HCT116 (cell line): ENCODE results near the gene PPP1R1B. TPM values are rescaled to one million over a fixed set of nuclear protein-coding genes. Genes with fewer than 3 reads are reported as not detected.
A peak's percentile ranks its signal among the peaks of the same experiment; 100 is the strongest.

Source experiments
- ATAC-seq: fragments of 200-7000 bp; cut with Tn5 transposase; 2 replicates; pipeline ENCODE4 v1.9.1; 2020; ENCODE audit warnings: mild to moderate bottlenecking, moderate library complexity
- BruUV-seq: library from RNA; stranded (reverse); fragments of 400-500 nt; replicated peaks from 2 replicates; lab custom pipeline; 2021; lab: Mats Ljungman, UMichigan
- CTCF ChIA-PET: fragments of 300-600 bp; sonication (Branson Sonifier 250); formaldehyde crosslinking; loops from one replicate; lab custom pipeline; 2021; ENCODE audit warnings: antibody characterized with exemption; lab: Charles Lee
- POLR2A ChIA-PET: fragments of 300-600, 350-600 bp; sonication (Branson Sonifier 250); formaldehyde crosslinking; loops from one replicate; lab custom pipeline; 2021; ENCODE audit warnings: antibody characterized with exemption; lab: Charles Lee
- RAD21 ChIA-PET, 2 experiments: fragments of 300-600 bp; sonication (Branson Sonifier 250); formaldehyde crosslinking; loops; one replicate each; lab custom pipeline; 2023; ENCODE audit warnings: low total read pairs in 2 of 2; ENCODE audit not compliant: uncharacterized antibody in 2 of 2, unreplicated experiment in 2 of 2, low non-redundant PET in 1 of 2; lab: Charles Lee
- DNase-seq: peaks from one replicate; pipeline ENCODE4 v3.0.0-alpha.2; 2010; ENCODE audit warnings: low read depth, low spot score
- H2AFZ ChIP-seq: fragments of 200-600 bp; shearing (Covaris generic), sonication (generic); 2 replicates; pipeline ENCODE4 v1.6.1; 2017; ENCODE audit warnings: low read depth, mixed run types, mixed read lengths, antibody characterized with exemption, low read length; ENCODE audit not compliant: poor library complexity, severe bottlenecking
- H3K27ac ChIP-seq: 2 replicates; pipeline ENCODE4 v1.5.1; 2012; ENCODE audit warnings: low read depth, low read length
- H3K27me3 ChIP-seq: fragments of 200-600 bp; sonication (generic); 2 replicates; pipeline ENCODE4 v1.6.1; 2016; ENCODE audit warnings: mixed run types, low read length, mixed read lengths; ENCODE audit not compliant: insufficient read depth
- H3K36me3 ChIP-seq, 2 experiments: fragments of 200-500 bp in 1 of 2; fragments of 200-600 bp in 1 of 2; sonication (Bioruptor generic) in 1 of 2; sonication (generic) in 1 of 2; 2 replicates each; pipeline versions ENCODE4 v1.5.1 to v1.6.1; 2014 to 2016; ENCODE audit warnings: low read length in 2 of 2, inconsistent platforms in 1 of 2, mixed read lengths in 1 of 2, mixed run types in 1 of 2; ENCODE audit not compliant: insufficient read depth in 2 of 2, control insufficient read depth in 1 of 2
- H3K4me1 ChIP-seq, 2 experiments: fragments of 200-600 bp in 1 of 2; sonication (generic) in 1 of 2; 2 replicates each; pipeline versions ENCODE4 v1.5.1 to v1.6.1; 2012 to 2017; ENCODE audit warnings: low read length in 2 of 2, inconsistent platforms in 1 of 2, mild to moderate bottlenecking in 1 of 2, mixed read lengths in 1 of 2, mixed run types in 1 of 2, moderate library complexity in 1 of 2; ENCODE audit not compliant: insufficient read depth in 2 of 2, control insufficient read depth in 1 of 2
- H3K4me2 ChIP-seq: fragments of 200-600 bp; sonication (generic); 2 replicates; pipeline ENCODE4 v1.6.1; 2017; ENCODE audit warnings: mixed run types, low read length, mixed read lengths
- H3K4me3 ChIP-seq, 2 experiments: fragments of 200-600 bp in 1 of 2; sonication (generic) in 1 of 2; replicated peaks in 1 of 2; 2 replicates each; pipeline ENCODE4 v1.5.1; 2011 to 2016; ENCODE audit warnings: low read length in 2 of 2, control low read depth in 1 of 2, low read depth in 1 of 2, mild to moderate bottlenecking in 1 of 2, mixed read lengths in 1 of 2, mixed run types in 1 of 2
- H3K79me2 ChIP-seq: fragments of 200-600 bp; sonication (generic); 2 replicates; pipeline ENCODE4 v1.6.1; 2017; ENCODE audit warnings: mild to moderate bottlenecking, mixed run types, low read length, moderate library complexity, mixed read lengths; ENCODE audit not compliant: insufficient read depth
- H3K9ac ChIP-seq: fragments of 200-600 bp; sonication (generic); 2 replicates; pipeline ENCODE4 v1.6.1; 2016; ENCODE audit warnings: low read length, mixed read lengths
- H3K9me2 ChIP-seq: fragments of 200-600 bp; sonication (generic), shearing (Covaris generic); 2 replicates; pipeline ENCODE4 v1.6.1; 2017; ENCODE audit warnings: mixed run types, mild to moderate bottlenecking, moderate library complexity; ENCODE audit not compliant: insufficient read depth
- H3K9me3 ChIP-seq, 2 experiments: fragments of 200-500 bp in 1 of 2; fragments of 200-600 bp in 1 of 2; sonication (Bioruptor generic) in 1 of 2; sonication (generic) in 1 of 2; 2 replicates each; pipeline ENCODE4 v1.6.1; 2014 to 2017; ENCODE audit warnings: low read length in 2 of 2, mixed read lengths in 2 of 2, inconsistent platforms in 1 of 2, low read depth in 1 of 2, mild to moderate bottlenecking in 1 of 2, mixed run types in 1 of 2, moderate library complexity in 1 of 2; ENCODE audit not compliant: control insufficient read depth in 1 of 2, insufficient read depth in 1 of 2
- H4K20me1 ChIP-seq: fragments of 200-600 bp; sonication (generic), shearing (Covaris generic); 2 replicates; pipeline ENCODE4 v1.6.1; 2017; ENCODE audit warnings: mixed run types, mild to moderate bottlenecking, moderate library complexity; ENCODE audit not compliant: insufficient read depth
- EZH2 ChIP-seq: fragments of 200-600 bp; sonication (generic); IDR thresholded peaks from 2 replicates; pipeline ENCODE4 v1.6.1; 2017; ENCODE audit warnings: antibody characterized with exemption, mixed run types
- FOSL1 ChIP-seq: IDR thresholded peaks from 2 replicates; pipeline ENCODE4 v1.6.1; 2012; ENCODE audit warnings: low read depth
- MAX ChIP-seq: IDR thresholded peaks from 2 replicates; pipeline ENCODE4 v1.6.1; 2012
- RAD21 ChIP-seq: IDR thresholded peaks from 2 replicates; pipeline ENCODE4 v1.6.1; 2012; ENCODE audit warnings: low read depth, mild to moderate bottlenecking
- SIN3A ChIP-seq: IDR thresholded peaks from 2 replicates; pipeline ENCODE4 v1.6.1; 2012; ENCODE audit warnings: low read depth
- SRF ChIP-seq: IDR thresholded peaks from 2 replicates; pipeline ENCODE4 v1.6.1; 2012; ENCODE audit warnings: low read depth
- TCF7L2 ChIP-seq: IDR thresholded peaks from 2 replicates; pipeline ENCODE4 v1.7.0; 2011; ENCODE audit warnings: borderline replicate concordance, inconsistent platforms; ENCODE audit not compliant: insufficient read depth, insufficient read length; ENCODE audit errors: extremely low read depth
- YY1 ChIP-seq: IDR thresholded peaks from 2 replicates; pipeline ENCODE4 v1.6.1; 2011; ENCODE audit warnings: low read length, low read depth, moderate library complexity, mild to moderate bottlenecking; ENCODE audit not compliant: insufficient replicate concordance; ENCODE audit errors: extremely low read depth
- intact Hi-C: fragments of 100-400 bp; cut with micrococcal nuclease; formaldehyde crosslinking; loops from 2 replicates; pipeline ENCODE4 v1.10.0; 2022
- total RNA-seq: library from RNA; stranded (reverse); gene quantifications from one replicate; pipeline ENCODE4 v1.2.1, GENCODE V29; 2021; ENCODE audit not compliant: unreplicated experiment
- TF ChIP-seq, protein P1 (sequence below): IDR thresholded peaks from 2 replicates; pipeline ENCODE4 v1.6.1; 2011; ENCODE audit warnings: mild to moderate bottlenecking, low read length, moderate library complexity; ENCODE audit not compliant: insufficient replicate concordance; ENCODE audit errors: extremely low read depth
- TF ChIP-seq, protein P2 (sequence below), 3 experiments: fragments of 200-600 bp in 1 of 3; sonication (generic) in 1 of 3; IDR thresholded peaks in 2 of 3; conservative IDR thresholded peaks in 1 of 3; 2 replicates each; pipeline ENCODE4 v1.5.1; 2012 to 2017; ENCODE audit warnings: low read depth in 2 of 3, low read length in 2 of 3, antibody characterized with exemption in 1 of 3, borderline replicate concordance in 1 of 3, control low read depth in 1 of 3, mild to moderate bottlenecking in 1 of 3, mixed read lengths in 1 of 3, mixed run types in 1 of 3, moderate library complexity in 1 of 3; ENCODE audit not compliant: insufficient read depth in 1 of 3

The PPP1R1B gene
- total RNA-seq, 1 experiment from 2014 or later, result 0.49 TPM

DNA sequence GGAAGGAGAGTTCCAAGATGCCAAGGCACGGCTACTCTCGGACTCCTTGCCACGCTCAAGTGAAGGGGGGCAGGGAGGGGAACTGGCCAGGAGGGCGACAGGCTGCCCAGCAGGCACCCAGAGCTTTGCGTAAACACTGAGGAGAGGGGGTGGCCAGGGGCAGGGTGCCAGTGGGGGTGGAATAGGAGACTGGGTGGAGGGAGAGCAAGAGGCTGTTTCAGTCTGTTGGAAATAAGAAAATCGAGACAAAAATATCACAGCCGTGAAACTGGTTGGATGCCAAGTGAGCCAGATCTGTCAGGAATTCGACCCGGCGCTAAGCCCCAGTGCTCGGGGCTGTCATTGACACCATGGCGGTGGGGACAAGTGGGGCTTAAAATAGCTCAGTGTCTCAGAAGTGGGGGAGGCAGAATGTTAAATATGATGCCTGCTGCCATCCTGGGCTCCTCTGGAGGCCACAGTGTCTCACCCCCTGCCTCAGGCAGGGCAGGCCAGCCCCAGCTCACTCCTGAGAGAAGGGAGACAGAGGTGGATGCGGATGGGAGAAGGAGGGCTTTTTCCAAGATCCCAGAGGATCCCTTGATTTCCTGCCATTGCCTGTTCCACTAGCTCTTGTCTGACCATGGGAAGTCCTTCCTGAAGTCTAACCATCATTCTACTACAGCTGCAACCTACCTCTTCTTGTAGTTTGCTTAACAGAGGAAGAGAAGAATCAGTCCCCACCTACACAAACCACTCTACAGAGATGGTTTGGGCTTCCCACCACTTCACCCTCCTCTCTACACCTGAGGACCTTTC is 51.0 kb downstream of the PPP1R1B start:
- DNase-seq, result no peak
- Histone ChIP-seq H3K9me2 (no peaks in the 10 kb centered on the region), H3K4me3 (no peak overlapping the region), H3K4me1 (peaks cover 17 to 19% of the 10 kb centered on the region in 2 experiments; a peak in 2 of 4 replicates), H3K9ac (no peak overlapping the region), H4K20me1 (no peaks in the 10 kb centered on the region), H3K27ac (no peak overlapping the region), H3K4me2 (no peak overlapping the region), H3K9me3 (no peaks in the 10 kb centered on the region), H3K36me3 (no peaks in the 10 kb centered on the region), H3K27me3 (no peaks in the 10 kb centered on the region), H3K79me2 (no peaks in the 10 kb centered on the region), H2AFZ (no peak overlapping the region)
- ChIA-PET CTCF (interaction anchor here (1.4 kb wide), 1 partner anchor 53 kb away, joined by 3 read pairs; the partner anchor contains the start of gene MIEN1), POLR2A (no interaction called here), RAD21 (no interaction called here)
- ATAC-seq, result no peak
- no peak for TF ChIP-seq YY1
- TF ChIP-seq, protein P1, sequence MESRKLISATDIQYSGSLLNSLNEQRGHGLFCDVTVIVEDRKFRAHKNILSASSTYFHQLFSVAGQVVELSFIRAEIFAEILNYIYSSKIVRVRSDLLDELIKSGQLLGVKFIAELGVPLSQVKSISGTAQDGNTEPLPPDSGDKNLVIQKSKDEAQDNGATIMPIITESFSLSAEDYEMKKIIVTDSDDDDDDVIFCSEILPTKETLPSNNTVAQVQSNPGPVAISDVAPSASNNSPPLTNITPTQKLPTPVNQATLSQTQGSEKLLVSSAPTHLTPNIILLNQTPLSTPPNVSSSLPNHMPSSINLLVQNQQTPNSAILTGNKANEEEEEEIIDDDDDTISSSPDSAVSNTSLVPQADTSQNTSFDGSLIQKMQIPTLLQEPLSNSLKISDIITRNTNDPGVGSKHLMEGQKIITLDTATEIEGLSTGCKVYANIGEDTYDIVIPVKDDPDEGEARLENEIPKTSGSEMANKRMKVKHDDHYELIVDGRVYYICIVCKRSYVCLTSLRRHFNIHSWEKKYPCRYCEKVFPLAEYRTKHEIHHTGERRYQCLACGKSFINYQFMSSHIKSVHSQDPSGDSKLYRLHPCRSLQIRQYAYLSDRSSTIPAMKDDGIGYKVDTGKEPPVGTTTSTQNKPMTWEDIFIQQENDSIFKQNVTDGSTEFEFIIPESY, result no peak
- BruUV-seq, result no TSS peak
- intact Hi-C loops, result no loop called here

GRCh38 chr17:39678340-39679116 is 51.8 kb downstream of the PPP1R1B start:
- no peak overlapping the region for H2AFZ ChIP-seq
- no peaks in the 10 kb centered on the region for H3K9me3 ChIP-seq
- DNase-seq (no peak), ATAC-seq (peak; percentile 57)
- BruUV-seq, result no TSS peak
- H3K27me3 ChIP-seq, result no peaks in the 10 kb centered on the region
- intact Hi-C loops, result no loop called here
- H3K4me2 ChIP-seq, result no peak overlapping the region
- no peaks in the 10 kb centered on the region for H4K20me1 ChIP-seq
- POLR2A ChIA-PET, result no interaction called here
- H3K4me1 ChIP-seq, result peaks cover 17 to 19% of the 10 kb centered on the region in 2 experiments; a peak in 2 of 4 replicates
- H3K9me2 ChIP-seq, result no peaks in the 10 kb centered on the region
- no peaks in the 10 kb centered on the region for H3K79me2 ChIP-seq
- CTCF ChIA-PET, result interaction anchor here (1.0 to 1.6 kb wide), 4 partner anchors 8 to 52 kb away, joined by 3 to 5 read pairs (median 3); partner anchors contain the start of genes MIEN1 and PGAP3
- TF ChIP-seq MAX (no peak), FOSL1 (no peak), RAD21 (no peak), EZH2 (no peak), SIN3A (no peak), SRF (no peak), TCF7L2 (no peak)
- TF ChIP-seq, protein P2, sequence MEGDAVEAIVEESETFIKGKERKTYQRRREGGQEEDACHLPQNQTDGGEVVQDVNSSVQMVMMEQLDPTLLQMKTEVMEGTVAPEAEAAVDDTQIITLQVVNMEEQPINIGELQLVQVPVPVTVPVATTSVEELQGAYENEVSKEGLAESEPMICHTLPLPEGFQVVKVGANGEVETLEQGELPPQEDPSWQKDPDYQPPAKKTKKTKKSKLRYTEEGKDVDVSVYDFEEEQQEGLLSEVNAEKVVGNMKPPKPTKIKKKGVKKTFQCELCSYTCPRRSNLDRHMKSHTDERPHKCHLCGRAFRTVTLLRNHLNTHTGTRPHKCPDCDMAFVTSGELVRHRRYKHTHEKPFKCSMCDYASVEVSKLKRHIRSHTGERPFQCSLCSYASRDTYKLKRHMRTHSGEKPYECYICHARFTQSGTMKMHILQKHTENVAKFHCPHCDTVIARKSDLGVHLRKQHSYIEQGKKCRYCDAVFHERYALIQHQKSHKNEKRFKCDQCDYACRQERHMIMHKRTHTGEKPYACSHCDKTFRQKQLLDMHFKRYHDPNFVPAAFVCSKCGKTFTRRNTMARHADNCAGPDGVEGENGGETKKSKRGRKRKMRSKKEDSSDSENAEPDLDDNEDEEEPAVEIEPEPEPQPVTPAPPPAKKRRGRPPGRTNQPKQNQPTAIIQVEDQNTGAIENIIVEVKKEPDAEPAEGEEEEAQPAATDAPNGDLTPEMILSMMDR (IDR thresholded peaks at IDR 0.05 in 2 of 3, conservative IDR thresholded peaks at IDR 0.05 in 1 of 3; ENCODE audit: borderline replicate concordance in 1 of 3, insufficient read depth in 1 of 3, low read depth in 2 of 3, low read length in 2 of 3), result no peak
- H3K9ac ChIP-seq, result no peak overlapping the region
- H3K27ac ChIP-seq, result no peak overlapping the region
- RAD21 ChIA-PET, result no interaction called here
- no peak overlapping the region for H3K4me3 ChIP-seq
- H3K36me3 ChIP-seq, result no peaks in the 10 kb centered on the region
